GM21381 (cell line): ENCODE measurements around the gene SLC37A2.

Experiments
- ATAC-seq: cut with Tn5 transposase; IDR thresholded peaks from one replicate; pipeline ENCODE4 v1.9.1; 2021; ENCODE audit warnings: mild to moderate bottlenecking, moderate library complexity; ENCODE audit not compliant: unreplicated experiment

SLC37A2 gene

DNA sequence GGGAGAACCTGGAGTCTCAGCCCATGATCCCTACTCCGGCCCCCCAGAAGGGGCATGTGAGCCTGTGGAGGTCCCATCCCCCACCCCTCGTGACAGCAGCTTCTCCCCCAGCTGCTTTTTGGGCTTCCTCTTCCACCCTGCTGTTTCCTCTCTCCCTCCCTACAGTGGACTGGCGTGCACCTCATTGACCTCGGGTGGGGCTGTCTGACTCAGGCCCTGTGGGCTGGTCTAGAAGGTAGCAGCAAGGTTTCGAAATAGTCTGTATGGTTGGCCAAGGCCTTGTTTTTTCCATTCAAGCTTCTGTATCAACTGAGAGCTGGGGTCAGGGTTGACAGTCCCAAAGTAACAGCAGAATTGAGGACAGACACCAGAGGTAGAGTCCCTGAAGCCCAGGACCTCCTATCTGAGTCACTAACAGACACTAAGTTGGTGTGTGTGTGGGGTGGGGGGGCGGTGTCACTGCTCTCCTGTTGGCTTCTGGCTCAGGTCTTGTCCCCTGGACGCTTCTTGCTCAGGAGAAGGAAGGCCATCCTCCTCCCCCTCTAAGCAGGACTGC, 7.7 kb downstream of the SLC37A2 start:
- ATAC-seq = peak; percentile 60

DNA sequence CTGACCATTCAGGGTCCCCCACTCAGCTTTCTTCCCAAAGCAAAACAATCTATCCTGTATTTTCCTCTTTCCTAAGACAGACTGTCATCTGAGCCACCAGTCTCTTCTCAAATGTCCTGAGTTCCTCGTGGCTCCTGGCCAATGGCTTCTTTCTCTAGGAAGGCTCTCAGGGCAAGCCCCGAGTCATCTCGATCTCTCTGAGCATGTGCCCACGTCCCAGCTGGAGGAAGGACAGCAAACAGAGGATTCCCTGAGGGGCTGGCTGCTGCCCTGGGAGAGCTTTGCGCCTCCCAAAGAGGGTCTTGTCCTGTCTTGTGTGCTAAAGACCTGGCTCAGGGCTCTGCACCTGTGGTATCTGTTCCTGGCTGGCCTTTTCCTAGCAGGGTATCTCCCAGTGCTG, 8.3 kb downstream of the SLC37A2 start:
- no peak for ATAC-seq

DNA sequence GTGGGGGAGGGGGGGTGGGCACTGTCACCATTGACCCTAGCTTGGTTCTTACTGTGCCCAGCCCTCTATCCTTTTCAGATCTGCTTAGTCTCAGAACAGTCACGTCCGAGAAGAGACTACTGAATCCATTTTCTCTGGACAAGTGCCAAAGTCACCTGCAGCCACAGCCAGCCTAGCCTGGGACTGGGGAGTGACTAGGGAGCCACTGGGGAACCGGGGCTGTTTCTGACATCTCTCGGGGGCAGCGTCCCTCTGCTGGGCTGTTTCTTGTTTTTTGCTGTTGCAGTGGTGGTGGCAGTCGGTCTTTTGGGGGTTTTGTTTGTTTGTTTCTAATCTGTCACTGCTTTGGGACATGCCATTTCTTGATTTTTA, 8.7 kb downstream of the SLC37A2 start:
- ATAC-seq = no peak

DNA sequence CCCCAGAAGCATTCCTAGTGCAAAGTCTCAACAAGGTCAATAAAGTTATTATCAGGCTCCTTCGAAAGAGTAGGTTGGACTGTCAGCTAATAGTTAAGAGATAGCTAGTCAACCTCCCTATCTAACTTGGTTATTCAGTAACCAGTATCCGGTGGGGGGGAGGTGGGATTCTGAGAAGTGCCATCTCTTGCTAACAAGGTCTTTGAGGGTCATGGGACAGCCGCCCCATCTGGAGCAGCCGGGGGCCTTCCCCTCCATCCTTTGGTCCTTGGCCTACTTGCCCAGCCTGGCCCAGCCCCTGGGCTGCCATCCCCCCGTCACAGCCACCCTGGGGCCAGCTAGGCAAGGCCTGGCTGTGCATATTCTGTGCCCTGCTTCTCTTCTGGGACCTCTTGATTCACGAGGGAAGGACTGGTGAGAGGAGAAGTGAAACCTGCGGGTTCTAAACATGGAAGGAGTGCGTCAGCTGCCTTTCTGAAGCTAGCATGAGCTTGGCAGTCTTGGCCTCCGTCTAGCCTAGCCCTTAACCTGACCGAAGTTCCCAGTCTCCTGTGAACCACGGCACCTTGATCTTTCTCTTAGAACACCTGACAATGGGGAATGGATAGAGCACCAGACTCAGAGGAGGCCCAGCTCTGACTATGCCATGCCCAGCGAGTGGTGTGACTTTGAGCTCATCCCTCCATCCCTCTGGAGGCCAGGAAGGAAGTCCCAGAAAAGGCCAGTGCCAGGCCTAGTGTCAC, 9.3 kb downstream of the SLC37A2 start:
- ATAC-seq = peak; percentile 78

DNA sequence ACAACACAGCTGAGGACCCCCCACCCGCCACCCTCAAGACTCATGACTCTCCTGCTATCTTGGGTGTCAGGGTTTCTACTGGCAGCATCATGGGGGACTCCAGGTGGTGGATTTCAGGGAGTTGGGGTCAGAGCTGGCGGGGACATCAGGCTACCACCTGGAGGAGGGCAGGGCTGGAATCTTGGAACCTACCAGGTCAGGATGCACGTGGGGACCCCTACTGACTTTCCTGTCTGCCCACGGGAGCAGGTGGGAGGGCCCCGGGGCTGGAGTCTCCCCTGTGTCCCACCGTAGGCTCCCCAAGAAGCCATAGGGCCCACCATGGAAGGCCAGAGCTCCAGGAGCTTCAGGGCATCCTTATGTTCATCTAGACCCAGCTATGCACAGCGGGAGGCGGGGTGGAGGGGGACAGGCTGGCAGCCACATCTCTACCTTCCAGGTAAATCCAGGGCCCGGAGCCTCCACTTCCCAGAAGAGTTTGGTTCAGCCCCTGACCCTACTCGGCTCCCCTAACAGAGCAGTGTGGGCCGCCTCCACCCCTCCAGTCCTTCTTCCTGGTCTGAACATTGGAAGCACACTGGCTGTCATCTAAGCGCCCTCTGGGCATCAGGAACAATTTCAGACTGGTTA, 10.0 kb downstream of the SLC37A2 start:
- no peak for ATAC-seq

DNA sequence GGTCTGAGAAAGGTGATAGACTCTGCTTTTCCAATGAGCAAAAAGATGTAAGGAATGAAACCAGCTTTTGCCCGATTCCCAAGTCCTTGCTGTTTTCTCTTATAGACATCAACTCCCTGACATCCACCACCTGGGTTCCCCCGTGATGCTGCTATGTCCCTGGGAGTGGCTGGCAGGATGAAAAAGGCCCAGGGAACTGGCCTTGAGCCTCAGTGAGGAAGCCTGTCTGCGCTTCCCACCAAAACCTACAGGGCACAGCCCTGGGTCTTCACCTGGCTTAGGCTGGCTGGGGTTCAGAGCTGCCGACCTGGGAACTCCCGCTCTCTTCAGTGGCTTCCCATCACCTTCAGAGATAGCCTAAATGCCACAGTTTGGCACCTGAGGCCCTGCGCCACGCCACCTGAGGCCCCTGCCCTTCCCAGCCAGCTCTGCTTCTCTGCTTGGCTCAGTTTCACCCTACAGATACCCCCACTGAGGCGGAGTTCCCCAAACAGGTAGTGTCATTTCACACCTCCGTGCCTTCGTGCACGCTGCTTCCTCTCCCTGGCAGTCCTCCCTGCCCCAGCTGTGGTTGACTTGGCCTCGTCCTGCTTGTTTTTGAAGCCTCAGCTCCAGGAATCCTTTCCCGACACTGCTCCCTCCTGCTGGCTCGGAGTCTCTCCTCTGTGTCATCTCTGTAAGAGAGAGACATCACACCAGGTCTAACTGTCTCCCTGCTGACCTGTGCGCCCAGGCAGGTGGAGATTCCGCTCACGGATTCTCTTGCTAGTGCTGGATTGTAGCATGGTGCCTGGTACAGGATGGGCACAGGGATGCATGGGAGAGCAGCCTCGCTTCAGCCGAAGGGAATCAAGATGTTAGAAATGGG, 10.7 kb downstream of the SLC37A2 start:
- ATAC-seq = no peak

DNA sequence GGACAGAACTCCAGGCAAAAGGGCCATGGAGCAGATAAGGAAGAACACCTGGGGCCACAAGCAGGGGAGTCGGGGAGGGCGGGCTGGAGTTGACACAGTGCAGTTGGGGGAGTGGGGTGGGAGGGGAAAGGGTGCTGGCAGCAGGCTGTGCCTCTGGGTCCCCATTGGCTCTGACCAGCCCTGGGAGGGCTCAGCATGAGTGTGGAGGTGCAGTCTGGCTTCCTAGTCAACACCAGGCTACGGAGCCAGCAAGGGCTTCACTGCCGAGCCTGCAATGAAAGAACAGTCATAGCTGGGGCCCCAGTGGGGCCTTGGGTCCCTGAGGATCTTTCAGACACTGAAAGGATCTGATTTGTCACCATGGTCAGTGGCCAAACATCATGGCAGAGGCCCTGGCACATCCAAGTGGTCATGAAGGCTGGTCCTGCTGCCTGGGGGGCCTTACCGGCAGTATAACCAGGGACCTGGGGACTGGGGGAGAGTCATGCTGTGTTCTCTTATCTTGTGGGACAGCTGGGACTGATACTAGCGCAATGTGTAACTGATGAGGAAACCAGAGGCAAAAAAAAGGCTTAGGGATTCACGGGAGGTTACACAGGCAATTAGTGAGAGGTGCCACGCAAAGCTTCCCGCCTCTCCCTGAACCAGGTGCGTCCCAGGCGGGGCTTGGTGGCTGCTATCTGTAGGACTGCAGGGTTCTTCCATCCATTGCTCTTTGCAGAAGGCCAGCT, 11.6 kb downstream of the SLC37A2 start:
- ATAC-seq = no peak

DNA sequence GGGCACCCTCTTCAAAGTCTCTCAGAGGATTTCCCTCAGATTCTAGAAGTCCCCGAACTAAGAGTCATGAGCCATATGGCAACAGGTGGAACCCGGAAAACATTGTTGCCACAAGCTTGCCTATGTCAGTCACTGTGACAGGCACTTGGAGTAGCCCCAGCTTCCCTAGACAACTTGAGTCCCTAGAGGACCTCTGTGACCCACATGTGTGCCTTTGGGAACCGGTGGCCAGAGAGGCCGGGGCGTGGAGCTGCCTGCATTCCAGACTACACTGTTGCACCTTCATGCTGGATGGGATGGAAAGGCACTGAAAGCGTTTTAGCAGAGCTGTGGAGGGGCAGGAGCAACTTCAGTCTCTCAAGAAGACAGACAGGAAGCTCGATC, 12.1 kb downstream of the SLC37A2 start:
- ATAC-seq = no peak

DNA sequence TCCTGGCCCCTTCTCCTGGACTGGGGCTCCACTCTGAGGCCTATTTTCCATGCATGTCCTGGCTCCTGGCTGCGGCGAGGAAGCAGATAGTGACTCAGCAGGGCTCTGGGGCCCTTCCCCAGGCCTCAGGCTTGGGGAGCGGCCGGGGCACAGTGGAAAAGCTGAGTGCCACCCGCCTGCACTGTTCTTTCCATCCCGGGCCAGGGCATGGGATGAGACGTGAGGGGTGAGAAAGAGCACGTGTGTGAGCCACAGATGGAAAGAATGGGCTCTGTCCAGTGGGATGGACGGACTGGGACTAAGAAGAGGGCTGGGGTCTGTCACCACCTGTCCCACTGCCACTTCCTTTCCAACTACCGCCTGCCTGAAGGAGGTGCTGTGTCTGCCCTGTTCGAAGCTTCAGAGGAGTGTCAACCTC, 12.8 kb downstream of the SLC37A2 start:
- ATAC-seq = no peak

DNA sequence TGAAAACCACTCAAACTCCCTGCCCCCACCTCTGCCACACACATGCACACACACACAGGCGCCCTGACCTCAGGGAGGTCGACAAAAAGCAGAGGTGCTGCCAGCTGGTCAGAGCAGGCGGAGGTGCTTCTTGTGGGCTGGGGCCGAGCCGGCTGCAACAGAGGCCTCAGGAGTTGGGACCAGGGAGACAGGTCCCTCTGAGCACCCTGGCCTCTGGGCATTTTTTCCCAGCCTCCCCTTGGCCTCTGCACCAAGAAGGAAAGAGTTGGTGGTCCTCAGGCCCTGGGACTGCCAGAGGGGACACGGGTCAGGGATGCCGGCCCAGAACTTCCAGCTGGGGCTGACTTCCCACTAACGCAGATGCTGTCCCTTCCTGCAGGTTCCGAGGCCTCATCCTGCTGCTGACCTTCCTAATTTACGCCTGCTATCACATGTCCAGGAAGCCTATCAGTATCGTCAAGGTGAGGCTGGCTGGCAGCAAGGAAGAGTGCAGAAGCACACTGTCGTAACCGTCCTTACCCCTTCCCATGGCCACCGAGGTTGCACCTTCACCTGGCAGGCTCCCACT, 13.4 kb downstream of the SLC37A2 start:
- no peak for ATAC-seq

DNA sequence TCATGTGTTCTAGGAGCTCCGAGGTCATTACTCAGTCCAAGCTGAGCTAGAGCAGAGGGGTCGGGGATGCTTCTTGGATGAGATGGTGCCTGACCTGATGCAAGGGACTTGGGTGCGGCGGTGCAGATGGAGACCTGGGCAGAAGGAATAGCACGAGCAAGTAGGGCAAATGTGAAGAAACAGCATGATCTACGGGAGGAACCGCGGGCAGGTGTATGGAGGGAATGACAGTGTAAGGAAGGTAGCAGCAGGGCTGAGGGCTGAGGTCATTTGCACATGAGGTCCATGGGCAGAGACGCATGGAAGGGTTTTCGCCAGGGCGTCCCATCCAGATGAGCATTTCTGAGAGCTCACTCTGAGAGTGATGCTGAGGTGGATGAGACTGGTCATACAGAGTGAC, 14.9 kb downstream of the SLC37A2 start:
- ATAC-seq = no peak

DNA sequence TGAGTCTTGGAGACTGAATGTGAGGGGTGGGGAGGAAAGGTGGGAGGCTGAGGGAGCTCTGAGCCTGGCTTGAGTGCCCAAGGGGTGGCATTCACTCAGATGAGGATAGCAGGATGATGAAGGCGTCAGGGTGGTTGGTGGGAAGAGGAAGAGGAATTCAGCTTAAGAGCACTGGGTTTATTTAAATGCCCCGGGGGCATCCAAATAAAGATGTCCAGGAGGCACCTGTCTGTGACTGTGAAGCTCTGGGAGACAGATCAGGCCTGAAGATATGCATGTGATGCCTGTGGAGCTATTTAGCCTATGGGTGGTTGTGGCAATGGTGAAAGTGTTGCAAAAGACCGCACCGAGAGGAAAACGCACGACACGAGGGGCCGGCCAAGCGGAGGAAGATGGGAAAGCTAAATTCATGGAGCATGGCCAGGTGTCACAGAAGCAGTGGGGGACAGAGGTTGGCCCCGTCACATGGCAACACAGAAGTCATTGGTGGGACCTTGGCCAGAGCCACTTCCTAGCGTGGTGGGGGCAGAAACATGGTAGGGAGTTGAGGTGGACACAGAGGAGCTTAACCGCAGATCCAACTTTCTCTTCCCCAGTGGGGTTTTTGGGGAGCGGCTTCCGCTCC, 15.5 kb downstream of the SLC37A2 start:
- no peak for ATAC-seq

DNA sequence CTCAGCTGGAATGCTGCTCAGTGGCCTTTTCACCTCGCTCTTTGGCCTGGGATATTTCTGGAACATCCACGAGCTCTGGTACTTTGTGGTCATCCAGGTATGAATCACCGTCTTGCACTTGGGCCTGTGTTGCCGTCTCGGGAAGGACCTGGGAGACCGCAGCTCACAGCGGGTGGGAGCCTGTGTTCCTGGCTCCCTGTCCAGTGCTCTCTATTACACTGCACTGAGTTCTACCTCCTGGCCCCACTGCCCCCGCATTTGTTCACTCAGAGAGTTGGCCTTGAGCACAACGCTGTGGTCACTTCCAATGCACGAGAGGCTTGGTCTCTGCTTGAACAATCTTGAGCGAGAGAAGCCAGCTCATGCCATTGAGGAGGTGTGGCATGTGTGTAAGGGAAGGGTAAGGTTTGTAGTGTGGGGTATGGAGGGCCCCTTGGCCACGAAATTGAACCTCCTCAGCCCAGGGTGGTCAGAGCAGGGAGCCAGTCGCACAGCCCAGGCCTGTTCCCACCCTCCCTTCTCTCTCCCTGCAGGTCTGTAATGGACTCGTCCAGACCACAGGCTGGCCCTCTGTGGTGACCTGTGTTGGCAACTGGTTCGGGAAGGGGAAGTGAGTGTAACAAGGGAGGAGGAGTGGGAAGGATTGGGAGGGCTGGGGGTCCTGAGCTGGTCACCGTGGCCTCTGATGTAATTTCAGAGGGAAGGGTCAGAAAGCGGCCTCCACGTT, 16.2 kb downstream of the SLC37A2 start:
- ATAC-seq = no peak

DNA sequence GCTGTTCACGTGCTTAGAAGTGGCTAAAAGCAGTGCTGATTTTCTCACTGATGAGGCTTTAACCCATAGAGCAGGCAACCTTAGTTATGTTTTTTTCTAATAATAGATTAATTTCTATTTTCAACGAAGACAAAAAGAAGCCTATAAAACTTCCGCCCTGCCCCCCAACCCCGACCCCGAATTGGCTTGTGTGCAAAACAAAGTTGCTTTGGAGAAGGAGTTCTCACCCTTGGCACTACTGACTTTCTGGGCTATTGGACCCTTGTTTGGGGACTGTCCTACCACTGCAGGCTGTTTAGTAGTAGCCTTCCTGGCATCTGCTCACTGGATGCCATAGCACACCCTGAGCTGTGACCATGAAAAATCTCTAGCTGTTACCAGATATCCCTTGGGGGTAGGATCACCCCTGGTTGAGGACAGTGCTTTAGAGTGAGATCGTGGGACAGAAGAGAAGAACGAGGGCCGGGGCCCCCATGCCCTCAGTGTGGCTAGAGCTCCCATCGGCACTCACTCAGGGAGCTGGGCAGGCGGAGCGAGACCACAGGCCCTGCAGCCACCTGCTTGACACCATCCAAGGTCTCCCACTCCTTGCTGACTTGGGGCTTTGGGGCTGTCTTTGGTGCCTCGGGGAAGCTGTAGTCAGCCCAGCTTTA, 16.9 kb downstream of the SLC37A2 start:
- no peak for ATAC-seq

DNA sequence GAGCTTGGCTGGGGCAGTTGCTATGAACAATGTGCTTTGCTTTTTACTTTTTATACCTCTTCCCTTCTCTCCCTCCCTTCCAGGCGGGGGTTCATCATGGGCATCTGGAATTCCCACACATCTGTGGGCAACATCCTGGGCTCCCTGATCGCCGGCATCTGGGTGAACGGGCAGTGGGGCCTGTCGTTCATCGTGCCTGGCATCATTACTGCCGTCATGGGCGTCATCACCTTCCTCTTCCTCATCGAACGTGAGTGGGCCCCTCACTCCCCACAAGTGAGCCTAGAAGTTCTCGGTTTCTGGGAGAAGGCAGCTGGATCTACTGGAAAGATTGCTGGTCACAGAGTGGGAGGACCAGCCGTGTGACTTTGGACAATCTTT, 17.4 kb downstream of the SLC37A2 start:
- no peak for ATAC-seq

DNA sequence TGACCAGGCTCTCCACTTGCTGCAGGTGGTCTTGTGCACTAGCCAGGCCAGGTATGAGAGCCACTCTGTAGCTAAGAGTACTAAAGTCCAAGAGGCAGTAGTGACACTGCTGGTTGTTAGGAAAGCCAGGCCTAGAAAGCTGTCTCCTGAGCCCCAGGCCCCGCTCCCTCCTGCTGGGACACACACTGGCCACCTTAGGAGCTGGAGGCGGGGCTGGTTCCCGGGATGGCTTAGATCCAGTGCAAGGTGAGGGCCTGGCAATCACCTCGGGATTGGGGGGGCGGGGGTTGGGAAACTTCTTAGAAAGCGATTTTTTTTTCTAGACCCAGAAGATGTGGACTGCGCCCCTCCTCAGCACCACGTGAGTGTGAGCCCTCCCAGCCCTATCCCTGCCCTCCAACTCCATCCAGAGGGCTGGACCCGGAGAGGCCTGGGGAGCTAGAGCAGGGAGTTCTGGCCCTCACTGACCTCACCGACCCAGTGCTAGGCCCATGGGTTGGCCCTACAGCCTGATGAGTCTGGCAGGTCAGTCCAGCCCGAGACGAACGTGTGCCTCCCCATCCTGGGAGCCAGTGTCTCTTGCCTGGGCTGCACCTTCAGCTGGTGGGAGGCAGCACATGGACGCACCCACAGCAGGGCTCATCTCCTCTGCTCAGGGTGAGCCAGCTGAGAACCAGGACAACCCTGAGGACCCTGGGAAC, 18.1 kb downstream of the SLC37A2 start:
- no peak for ATAC-seq

DNA sequence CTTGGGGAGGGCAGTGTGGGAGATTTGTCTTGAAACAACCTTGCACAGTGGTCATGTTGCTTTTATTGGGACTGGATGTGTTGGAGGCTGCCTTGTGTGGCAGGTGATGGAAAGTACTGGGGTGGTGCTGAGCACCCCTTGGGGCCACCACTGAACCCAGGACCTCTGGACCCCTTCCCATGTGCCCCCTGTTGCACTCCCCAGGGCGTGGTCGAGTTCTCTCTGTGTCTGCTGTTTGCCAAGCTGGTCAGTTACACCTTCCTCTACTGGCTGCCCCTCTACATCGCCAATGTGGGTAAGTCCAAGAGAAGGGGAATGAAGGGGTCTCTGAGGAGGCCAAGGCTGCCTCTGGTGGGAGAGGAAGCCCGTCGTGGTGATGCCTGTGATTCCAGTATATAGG, 18.9 kb downstream of the SLC37A2 start:
- no peak for ATAC-seq

DNA sequence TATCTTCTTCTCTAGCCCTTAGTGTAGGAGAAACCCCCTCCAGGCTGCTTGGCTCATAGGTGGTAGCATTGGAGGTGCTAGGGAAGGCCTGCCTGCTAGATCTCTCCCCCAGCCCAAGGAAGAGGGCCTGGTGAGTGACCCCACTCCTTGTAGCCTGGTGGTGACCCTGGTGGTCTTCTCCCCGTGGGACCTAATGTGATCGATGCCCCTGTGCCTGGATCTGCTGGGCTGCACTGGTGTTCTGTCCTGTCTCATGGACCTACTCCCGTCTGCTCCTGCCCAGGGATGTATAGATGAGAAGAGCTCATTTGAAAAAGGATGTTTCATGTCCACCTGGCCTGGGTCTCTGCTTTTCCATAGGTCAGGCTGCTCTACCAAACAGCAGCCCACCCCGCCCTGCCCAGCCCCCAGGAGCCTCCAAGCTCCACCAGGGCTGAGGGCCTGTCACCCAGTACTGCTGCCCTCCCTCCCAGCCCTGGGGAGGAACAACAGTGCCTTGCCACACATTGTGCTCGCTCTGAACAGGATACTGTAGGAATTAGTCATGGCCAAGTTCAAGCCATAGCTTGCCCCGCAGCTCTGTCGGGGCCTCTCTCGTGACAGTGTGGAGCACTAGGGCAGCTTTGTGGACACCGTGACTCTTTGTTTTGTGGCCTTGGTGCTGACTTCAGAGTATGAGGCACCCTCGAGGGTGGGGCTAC, 19.7 kb downstream of the SLC37A2 start:
- ATAC-seq = no peak
